GM12878 (cell line): ENCODE results near the gene CDC25C. TPM values are rescaled to one million over a fixed set of nuclear protein-coding genes. Genes with fewer than 3 reads are reported as not detected.

Experiments
- ATF7 ChIP-seq: fragments of 450-650 bp; IDR thresholded peaks from 2 replicates; pipeline ENCODE4 v1.6.1; 2016; ENCODE audit warnings: low read depth, mild to moderate bottlenecking
- CHD2 ChIP-seq: IDR thresholded peaks from 2 replicates; pipeline ENCODE4 v1.6.1; 2011; ENCODE audit warnings: low read depth, low read length, improper control_type of control experiment, borderline replicate concordance
- CHD4 ChIP-seq: fragments of 200-600 bp; sonication (generic); IDR thresholded peaks from 2 replicates; pipeline ENCODE4 v1.6.1; 2016; ENCODE audit warnings: mild to moderate bottlenecking
- CREM ChIP-seq: IDR thresholded peaks from 2 replicates; pipeline ENCODE4 v1.6.1; 2014; ENCODE audit warnings: antibody characterized with exemption, low read depth
- EGR1 ChIP-seq, 2 experiments: IDR thresholded peaks; 1 replicate in 1 of 2; 2 replicates in 1 of 2; pipeline ENCODE4 v1.6.1; 2011 to 2012; ENCODE audit warnings: low read depth in 2 of 2, low read length in 2 of 2, borderline replicate concordance in 1 of 2, mild to moderate bottlenecking in 1 of 2, moderate library complexity in 1 of 2
- ETV6 ChIP-seq, 2 experiments: fragments of 450-650 bp in 1 of 2; IDR thresholded peaks in 1 of 2; conservative IDR thresholded peaks in 1 of 2; 2 replicates each; pipeline ENCODE4 v1.6.1; 2014; ENCODE audit warnings: antibody characterized with exemption in 1 of 2, borderline replicate concordance in 1 of 2, low read depth in 1 of 2, mild to moderate bottlenecking in 1 of 2, moderate library complexity in 1 of 2
- GABPA ChIP-seq: IDR thresholded peaks from 2 replicates; pipeline ENCODE4 v1.6.1; 2014; ENCODE audit warnings: antibody characterized with exemption, low read depth, mild to moderate bottlenecking, inconsistent platforms
- IRF3 ChIP-seq: fragments of 450-650 bp; IDR thresholded peaks from 2 replicates; pipeline ENCODE4 v1.6.1; 2014; ENCODE audit warnings: mild to moderate bottlenecking
- KAT2A ChIP-seq: conservative IDR thresholded peaks from 2 replicates; pipeline ENCODE4 v1.6.1; 2011; ENCODE audit warnings: low read depth, low read length; ENCODE audit not compliant: control insufficient read depth
- MAX ChIP-seq: IDR thresholded peaks from 2 replicates; pipeline ENCODE4 v1.6.1; 2012; ENCODE audit warnings: low read depth, low read length, improper control_type of control experiment
- POLR2A ChIP-seq: IDR thresholded peaks from 2 replicates; pipeline ENCODE4 v1.6.1; 2011; ENCODE audit warnings: low read depth, mild to moderate bottlenecking, low read length
- POU2F2 ChIP-seq: IDR thresholded peaks from 3 replicates; pipeline ENCODE4 v1.6.1; 2011; ENCODE audit warnings: low read depth, mild to moderate bottlenecking, low read length, borderline replicate concordance
- SIN3A ChIP-seq: IDR thresholded peaks from 2 replicates; pipeline ENCODE4 v1.6.1; 2012; ENCODE audit warnings: low read depth, low read length, improper control_type of control experiment
- TAF1 ChIP-seq: IDR thresholded peaks from 2 replicates; pipeline ENCODE4 v1.6.1; 2011; ENCODE audit warnings: mild to moderate bottlenecking, low read depth, low read length, borderline replicate concordance
- polyA plus RNA-seq, 11 experiments: library from polyadenylated mRNA; depleted of rRNA in 4 of 11; unstranded in 6 of 11; stranded (reverse) in 5 of 11; fragments of >200 nt; fragmentation: Nextera tagmentation in 4 of 11; fragmentation: Illumina TruSeq in 1 of 11; extraction: Ambion mirVana in 4 of 11; extraction: Trizol in 1 of 11; gene quantifications; 1 replicate in 1 of 11; 2 replicates in 10 of 11; pipeline versions ENCODE4 v1.2.1 to v1.2.3, GENCODE V29; 2011 to 2016; ENCODE audit warnings: inconsistent platforms in 2 of 11, missing spikeins in 2 of 11, low read depth in 1 of 11
- total RNA-seq, 4 experiments: library from RNA; depleted of rRNA in 3 of 4; stranded (reverse); fragments of >200 nt in 3 of 4; fragmentation: Illumina TruSeq in 1 of 4; extraction: Trizol in 1 of 4; gene quantifications; 2 replicates each; pipeline versions ENCODE4 v1.2.1 to v1.2.3, GENCODE V29; 2013 to 2021
- TF ChIP-seq, protein P1 (sequence below): fragments of 450-650 bp; IDR thresholded peaks from 2 replicates; pipeline ENCODE4 v1.6.1; 2017; ENCODE audit warnings: mild to moderate bottlenecking, moderate library complexity

CDC25C gene
- total and polyA plus RNA-seq, 10 of the 15 experiments (the other 5 are each of a cell fraction or from before 2014, with no cell fraction given), result 9.2 to 30.7 (median 14.9) TPM

DNA sequence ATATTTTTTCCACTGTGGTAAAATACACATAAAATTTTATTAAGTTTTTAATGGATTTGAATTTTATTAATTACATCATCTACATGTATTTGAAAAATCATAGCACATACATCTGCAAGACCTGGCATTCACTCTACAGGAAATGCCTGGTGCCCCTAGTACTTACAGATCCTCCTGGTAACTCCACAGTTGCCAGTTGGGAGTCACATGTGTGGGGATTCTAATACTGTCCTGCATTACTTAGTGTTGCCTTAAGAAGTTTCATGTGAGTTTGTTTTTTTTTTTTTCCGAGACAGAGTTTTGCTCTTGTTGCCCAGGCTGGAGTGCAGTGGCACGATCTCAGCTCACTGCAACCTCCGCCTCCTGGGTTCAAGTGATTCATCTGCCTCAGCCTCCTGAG lies 38.9 kb upstream of the CDC25C start (continued):
- TF ChIP-seq, protein P1, sequence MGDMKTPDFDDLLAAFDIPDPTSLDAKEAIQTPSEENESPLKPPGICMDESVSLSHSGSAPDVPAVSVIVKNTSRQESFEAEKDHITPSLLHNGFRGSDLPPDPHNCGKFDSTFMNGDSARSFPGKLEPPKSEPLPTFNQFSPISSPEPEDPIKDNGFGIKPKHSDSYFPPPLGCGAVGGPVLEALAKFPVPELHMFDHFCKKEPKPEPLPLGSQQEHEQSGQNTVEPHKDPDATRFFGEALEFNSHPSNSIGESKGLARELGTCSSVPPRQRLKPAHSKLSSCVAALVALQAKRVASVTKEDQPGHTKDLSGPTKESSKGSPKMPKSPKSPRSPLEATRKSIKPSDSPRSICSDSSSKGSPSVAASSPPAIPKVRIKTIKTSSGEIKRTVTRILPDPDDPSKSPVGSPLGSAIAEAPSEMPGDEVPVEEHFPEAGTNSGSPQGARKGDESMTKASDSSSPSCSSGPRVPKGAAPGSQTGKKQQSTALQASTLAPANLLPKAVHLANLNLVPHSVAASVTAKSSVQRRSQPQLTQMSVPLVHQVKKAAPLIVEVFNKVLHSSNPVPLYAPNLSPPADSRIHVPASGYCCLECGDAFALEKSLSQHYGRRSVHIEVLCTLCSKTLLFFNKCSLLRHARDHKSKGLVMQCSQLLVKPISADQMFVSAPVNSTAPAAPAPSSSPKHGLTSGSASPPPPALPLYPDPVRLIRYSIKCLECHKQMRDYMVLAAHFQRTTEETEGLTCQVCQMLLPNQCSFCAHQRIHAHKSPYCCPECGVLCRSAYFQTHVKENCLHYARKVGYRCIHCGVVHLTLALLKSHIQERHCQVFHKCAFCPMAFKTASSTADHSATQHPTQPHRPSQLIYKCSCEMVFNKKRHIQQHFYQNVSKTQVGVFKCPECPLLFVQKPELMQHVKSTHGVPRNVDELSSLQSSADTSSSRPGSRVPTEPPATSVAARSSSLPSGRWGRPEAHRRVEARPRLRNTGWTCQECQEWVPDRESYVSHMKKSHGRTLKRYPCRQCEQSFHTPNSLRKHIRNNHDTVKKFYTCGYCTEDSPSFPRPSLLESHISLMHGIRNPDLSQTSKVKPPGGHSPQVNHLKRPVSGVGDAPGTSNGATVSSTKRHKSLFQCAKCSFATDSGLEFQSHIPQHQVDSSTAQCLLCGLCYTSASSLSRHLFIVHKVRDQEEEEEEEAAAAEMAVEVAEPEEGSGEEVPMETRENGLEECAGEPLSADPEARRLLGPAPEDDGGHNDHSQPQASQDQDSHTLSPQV, result no peak
- no peak for TF ChIP-seq CHD2
- TF ChIP-seq POU2F2, result no peak
- TF ChIP-seq KAT2A, result no peak
- no peak for TF ChIP-seq TAF1
- TF ChIP-seq POLR2A, result no peak
- TF ChIP-seq SIN3A, result no peak
- no peak for TF ChIP-seq GABPA
- no peak for TF ChIP-seq MAX
- no peak for TF ChIP-seq ETV6 (conservative IDR thresholded peaks at IDR 0.05 in 1 of 2, IDR thresholded peaks at IDR 0.05 in 1 of 2; ENCODE audit: borderline replicate concordance in 1 of 2, low read depth in 1 of 2)
- no peak for TF ChIP-seq CHD4
- TF ChIP-seq IRF3, result no peak
- TF ChIP-seq ATF7, result no peak
- TF ChIP-seq CREM, result no peak
- TF ChIP-seq EGR1 (IDR thresholded peaks at IDR 0.05; ENCODE audit: borderline replicate concordance in 1 of 2, low read depth in 2 of 2, low read length in 2 of 2), result no peak
